OCI-LY7 (cell line): ENCODE measurements around the gene RHBDF1.

Source experiments
- CTCF ChIP-seq: fragments of 200-600 bp; sonication (generic); conservative IDR thresholded peaks from 2 replicates; pipeline ENCODE4 v1.5.1; 2014; ENCODE audit warnings: mild to moderate bottlenecking, antibody characterized with exemption, low read length, moderate library complexity, mixed read lengths
- EZH2phosphoT487 ChIP-seq: fragments of 200-600 bp; sonication (generic); IDR thresholded peaks from 2 replicates; pipeline ENCODE4 v1.6.1; 2018; ENCODE audit warnings: low read depth, borderline replicate concordance, mild to moderate bottlenecking, mixed run types, antibody characterized with exemption, low read length, moderate library complexity, mixed read lengths

GRCh38 chr16:33877-34647, 38.4 kb downstream of the RHBDF1 start:
- TF ChIP-seq CTCF (no peak), EZH2phosphoT487 (no peak)
